HG03108 (cell line): ENCODE results near the gene MYBPH.

Experiments
- ATAC-seq: cut with Tn5 transposase; IDR thresholded peaks from one replicate; pipeline ENCODE4 v1.9.1; 2021; ENCODE audit warnings: moderate library complexity; ENCODE audit not compliant: unreplicated experiment

The MYBPH gene

DNA sequence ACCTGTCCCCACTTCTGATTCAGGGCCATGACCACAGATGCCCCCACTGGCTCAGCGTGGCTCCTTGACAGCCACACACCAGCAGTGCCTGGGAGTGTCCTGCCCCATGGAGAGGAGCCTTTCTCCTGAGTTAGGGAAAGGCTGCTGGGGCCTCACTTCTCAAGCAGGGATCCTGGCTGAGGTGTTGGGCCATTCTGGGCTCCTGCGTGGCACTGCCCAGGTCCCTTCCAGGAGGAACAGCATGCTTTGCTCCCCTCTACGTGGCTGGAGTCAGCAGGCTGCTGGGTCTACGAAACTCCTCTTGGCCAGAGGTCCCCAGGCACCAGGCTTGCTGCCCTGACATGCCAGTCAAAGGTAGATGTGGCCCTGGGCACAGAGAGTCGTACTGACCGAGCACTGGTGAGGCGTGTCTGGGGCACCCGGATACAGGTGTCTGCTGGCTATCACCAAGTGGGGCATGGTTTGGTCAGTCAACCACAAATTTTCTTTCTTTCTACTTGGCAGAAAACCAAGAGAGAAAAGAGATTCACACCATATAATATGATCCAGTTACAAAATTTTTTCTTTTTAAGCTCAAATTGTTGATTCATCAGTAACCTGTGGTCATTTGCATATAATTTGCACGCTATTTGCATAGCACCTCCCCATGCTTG lies 44.0 kb downstream of the MYBPH start:
- ATAC-seq = no peak

DNA sequence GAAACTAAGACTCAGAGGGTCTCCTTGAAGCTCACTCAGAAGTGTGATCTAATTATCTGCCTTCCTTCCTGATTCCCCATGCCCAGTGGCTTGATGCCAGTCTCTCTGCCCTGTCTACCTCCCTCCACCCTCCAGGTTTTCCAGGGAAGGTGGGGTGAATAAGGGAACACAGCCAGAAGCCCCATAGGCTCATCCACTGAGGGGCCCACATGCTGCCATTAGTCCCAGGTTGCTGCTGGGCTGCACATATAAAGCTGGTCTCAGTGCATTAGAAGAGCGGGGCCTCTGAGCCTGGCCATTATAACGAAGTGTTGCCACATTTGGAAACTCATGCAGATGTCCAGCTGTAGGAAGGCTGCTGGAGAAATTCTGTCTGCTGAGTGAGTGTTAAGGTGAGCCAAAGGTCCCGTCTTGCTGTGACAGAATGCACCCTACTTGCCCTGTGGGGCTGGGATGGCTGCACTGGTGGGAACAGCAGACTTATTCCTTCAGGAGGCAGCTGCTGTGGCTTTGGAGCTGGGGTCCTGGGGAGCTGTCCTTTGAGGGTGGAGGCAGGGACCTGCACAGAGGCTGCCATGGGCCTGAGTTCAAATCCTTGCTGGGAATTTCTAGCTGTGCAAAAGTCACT lies 45.2 kb downstream of the MYBPH start:
- ATAC-seq = no peak

DNA sequence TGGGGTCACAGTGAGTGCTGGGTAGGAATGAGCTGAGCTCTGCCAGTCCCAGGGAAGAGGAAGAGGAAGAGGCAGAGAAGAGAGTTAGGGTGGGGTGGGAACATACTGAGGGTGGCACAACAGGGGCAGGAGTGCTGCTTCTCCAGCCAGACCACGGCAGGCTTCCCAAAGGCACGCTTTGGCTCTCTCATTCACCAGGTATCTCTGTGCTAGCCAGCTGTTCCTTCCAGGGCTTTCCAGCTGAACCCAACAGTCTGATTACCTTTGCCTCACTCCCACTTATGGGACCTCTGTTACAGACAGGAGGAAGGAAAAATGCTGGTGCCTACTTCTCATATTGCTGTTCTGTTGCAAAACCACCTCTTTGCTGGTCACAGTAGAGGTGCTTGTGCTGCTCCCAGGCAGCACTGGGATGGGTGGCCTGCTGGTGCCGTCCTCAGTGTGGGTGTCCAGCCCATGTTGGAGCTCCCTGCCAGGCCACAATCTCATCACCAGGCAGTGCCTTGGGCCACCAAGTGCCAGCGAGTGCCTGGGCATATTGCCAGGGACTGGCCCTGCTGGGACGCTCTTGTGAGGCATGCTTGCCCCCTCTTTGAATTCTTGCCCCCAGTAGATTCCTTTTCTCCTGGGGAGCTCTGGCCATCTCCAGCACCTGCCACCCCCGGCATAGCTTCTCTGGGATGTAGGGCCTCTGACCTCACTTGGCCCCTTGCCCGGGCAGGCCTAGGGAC lies 46.0 kb downstream of the MYBPH start:
- ATAC-seq = no peak

DNA sequence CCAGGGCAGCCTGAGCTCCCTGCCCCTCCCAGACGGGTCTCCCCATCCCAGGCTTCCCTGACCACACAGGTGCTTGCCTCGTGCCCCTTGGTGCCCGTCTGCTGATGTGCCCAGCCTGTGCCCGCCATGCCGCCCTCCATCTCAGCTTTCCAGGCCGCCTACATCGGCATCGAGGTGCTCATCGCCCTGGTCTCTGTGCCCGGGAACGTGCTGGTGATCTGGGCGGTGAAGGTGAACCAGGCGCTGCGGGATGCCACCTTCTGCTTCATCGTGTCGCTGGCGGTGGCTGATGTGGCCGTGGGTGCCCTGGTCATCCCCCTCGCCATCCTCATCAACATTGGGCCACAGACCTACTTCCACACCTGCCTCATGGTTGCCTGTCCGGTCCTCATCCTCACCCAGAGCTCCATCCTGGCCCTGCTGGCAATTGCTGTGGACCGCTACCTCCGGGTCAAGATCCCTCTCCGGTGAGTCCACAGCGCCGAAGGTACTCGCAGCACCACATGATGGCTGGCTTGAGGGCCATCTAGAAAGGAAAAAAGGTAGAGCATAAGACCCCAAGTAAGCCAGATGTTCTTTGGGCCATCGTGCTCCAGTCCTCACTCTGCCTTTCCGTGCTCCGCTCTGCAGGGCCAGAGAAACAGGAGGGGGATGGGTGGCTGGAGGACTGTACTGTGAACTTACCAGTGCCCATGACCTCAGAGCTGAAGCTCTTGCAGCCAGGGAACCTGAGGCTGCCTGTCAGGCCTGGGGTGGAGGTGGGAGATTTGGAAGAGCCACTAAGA lies 46.7 kb downstream of the MYBPH start:
- ATAC-seq = no peak

DNA sequence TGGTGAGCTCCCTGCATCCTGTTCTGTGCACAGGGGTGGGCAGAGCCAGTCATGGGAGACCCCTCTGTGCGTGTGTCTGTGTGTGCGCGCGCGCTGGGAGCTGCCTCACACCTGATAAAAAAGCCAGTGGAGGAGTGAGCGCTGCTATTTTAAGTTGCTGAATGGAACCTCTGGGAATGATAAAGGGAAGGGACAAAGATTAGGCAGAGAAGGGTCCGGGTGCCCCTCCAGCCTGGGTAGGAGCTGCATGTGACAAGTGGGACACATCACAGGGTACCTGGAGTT lies 47.3 kb downstream of the MYBPH start:
- no peak for ATAC-seq

DNA sequence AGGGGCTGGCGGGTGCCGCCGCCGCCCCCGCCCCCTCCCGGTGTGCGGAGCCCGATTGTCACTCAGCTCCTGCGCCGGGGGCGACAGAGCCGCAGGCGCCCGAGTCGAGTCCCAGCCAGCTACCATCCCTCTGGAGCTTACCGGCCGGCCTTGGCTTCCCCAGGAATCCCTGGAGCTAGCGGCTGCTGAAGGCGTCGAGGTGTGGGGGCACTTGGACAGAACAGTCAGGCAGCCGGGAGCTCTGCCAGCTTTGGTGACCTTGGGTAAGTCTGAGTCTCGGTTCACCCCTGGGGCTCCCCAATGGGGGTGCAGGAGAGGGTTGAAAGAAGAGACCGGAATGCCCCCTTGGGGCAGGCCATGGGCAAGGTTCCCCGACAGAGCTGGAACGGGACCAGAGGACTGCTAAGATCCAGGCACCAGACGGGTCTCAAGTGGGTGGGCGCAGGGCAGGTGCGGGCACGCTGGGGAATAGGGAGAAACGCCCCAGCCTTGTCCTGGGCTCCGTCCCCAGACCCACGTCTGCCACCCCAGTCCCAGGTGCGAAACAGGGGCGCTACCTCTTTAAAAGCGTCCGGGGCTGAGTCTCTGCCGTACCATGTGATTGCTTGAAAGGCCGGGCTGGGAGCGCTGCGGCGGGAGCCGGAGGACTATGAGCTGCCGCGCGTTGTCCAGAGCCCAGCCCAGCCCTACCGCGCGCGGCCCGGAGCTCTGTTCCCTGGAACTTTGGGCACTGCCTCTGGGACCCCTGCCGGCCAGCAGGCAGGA lies 47.8 kb downstream of the MYBPH start, which contains the start of gene ADORA1:
Gene ADORA1 (plus strand): TSS at position 61 of the 765 bp plus-strand sequence. CDS start 1,116 bp downstream, outside the sequence.
- no peak for ATAC-seq

DNA sequence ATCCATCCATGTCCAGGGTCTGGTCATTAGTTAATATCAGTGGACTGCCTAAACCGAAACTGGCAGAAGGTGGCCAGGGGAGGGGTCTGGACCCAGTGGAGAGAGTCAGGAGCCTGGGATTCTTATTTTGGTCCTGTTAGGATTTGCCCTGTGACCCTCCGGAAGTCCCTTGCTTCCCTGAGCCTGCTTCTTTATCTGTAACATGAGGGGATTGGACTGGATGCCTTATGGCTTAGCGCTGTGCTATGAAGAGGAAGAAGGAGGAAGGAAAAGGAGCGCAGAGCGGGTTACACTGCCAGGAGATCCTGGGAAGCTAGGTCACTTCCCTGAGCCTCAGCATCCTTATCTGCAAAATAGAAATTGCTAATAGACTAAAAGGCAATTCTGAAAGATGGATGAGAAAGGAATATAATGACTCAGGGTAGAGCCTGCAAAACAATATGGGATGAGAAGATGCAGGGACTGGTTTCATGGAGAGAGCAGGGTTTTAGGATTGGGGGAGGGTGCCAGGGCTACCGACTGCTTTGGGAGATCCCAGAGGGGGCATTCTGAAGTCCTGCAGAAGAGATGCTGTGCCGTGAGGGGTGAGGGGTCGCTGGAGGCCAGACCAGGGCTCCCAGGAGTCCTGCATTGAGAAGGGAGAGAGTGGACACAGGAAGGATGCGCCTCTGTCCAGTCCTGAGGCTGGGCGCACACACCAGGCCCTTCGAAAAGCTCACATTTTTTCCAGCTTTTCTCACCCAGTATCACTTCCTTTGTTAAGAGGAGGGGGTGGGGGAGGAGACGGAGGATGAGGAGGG lies 48.6 kb downstream of the MYBPH start:
- ATAC-seq = no peak

DNA sequence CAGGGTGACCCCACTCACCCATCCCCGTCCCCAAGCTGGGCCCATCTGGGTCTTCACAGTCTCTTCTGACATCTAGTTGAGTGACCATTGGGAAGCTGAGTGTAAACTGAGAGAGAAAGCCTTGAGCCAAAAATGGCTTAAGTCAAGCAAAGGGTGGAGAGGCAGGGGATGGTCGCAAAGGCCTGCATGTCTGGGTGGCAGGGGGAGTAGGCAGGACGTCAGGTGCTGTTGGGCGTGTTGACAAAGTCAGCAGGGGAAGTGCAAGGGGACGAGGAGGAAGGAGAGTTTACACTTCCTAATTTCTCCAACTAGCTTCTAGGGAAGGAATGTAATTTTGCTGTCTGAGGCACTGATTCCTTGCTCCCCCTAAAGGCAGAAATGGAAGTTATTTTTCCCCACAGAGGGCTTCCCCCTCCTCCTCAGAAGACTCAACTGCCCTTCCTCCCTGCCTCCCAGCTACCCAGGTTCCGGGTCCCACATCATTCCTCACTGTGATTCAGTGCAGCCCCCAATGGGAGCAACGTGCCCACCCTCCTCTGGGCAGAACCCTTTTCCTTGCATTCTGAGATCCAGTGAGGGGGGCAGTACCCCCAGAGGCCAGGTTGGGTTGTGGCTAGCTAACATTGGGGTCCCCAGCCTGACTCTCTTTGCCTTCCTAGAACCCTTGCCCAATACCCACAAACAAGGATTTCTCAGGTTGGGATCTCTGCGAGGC lies 49.3 kb downstream of the MYBPH start:
- no peak for ATAC-seq

DNA sequence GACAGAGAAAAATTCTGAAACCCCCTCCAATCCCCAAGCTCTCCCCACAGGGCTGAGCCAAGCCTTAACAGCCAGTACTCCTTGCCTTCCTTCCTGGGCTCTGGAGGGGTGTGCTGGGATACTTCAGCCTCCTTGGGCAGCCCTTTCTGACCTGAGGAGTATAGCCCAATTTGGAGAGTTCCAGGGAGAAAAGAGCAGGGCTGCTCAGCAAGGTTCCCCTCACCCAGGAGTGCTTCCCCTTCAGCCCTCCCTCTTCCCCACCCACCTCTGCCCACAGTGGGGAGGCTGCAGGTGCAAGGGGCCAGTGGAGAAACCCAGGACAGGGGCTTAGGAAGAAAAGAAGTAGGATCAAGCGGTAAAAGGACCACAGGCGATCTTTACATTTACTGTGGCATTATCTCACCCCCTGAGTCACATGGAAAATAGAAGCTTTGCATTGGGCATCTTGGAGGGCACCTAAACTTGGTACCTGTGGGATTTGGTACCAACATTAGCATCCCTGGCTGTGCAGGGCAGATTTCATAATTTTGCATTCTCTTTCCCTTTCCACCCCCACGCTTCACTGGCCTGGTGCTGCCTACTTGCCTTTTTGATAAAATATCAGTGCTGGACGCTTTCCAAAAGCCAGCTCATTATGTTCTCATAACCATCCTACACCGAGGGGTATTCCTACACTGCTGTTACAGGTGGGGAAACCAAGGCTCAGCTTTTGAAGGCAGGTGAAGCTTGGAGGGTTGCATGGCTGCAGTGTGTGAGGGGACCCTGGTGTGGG lies 50.9 kb downstream of the MYBPH start:
- ATAC-seq = no peak

DNA sequence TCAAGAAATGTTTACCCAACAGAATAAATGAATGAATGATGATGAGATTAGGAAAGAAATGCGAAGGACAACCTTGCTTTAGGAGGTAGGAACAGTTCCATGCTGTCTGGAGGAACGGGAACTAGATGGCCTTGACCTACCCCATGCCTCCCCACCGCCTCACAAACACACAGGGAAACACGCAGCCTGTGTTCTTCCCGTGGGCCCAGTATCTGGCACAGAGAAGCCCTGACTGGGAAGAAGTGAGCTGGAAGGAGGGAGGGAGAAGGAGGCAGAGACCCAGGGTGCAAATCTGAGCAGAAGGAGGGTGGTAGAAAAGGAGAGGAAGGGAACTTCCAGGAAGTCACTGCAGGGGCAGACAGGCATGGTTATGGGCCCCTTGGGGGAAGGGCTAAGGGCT lies 51.6 kb downstream of the MYBPH start:
- no peak for ATAC-seq

DNA sequence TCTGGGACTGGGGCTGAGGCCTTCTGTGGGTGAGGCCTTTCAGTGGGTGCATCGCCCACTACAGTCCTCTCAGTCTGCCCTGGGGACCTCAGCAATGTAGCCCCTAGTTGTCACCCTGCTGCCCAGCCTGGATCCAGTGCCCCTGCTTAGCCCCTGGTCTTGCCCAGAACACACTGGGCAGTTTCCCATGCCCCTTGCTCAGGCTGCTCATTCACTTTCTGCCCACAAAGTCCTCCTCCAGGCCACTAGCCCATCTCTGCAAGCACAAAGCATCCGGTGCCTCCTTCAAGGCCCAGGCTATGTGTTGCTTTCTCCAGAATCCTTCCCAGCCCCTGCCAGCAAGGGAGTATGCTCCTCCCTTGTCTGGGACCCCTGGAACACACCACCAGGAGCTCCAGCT lies 53.5 kb downstream of the MYBPH start:
- no peak for ATAC-seq

DNA sequence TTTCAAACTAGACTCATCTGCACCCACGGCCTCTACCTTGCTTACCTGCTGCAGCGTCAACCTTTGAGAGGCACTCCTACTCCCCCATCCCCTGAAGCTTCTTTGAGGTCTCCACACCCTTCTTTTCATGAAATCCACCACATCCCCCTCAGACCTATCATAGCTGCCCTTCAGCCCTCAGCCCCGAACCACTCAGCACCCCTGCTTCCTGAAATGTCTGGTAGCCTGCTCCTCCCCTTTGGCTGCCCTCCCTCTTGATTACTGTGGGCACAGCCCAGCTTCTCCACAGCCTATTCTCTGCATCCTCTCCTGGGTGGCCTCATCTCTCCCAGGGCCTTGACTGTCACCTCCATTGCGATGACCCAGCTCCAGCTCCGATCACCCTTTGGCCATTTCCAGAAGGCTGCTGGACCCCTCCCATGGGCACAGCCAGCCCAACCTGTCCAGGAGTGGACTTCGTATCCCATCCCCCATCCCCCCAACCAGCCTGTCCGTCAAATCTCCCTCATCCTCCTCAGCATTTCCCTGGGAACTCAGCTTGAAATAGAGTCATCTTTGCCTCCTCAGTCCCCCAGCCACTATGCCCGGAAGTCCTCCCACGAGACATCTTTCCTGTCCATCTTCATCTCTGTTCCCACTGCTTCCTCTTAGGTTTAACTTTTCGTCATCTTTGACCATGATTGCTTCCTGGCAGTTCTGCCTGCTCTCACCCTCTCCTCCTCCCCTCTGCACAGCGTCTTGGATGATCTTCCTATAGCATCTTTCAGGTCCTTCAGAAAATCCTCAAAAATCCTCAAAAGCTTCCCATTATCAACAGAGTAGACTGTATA lies 54.2 kb downstream of the MYBPH start:
- no peak for ATAC-seq

DNA sequence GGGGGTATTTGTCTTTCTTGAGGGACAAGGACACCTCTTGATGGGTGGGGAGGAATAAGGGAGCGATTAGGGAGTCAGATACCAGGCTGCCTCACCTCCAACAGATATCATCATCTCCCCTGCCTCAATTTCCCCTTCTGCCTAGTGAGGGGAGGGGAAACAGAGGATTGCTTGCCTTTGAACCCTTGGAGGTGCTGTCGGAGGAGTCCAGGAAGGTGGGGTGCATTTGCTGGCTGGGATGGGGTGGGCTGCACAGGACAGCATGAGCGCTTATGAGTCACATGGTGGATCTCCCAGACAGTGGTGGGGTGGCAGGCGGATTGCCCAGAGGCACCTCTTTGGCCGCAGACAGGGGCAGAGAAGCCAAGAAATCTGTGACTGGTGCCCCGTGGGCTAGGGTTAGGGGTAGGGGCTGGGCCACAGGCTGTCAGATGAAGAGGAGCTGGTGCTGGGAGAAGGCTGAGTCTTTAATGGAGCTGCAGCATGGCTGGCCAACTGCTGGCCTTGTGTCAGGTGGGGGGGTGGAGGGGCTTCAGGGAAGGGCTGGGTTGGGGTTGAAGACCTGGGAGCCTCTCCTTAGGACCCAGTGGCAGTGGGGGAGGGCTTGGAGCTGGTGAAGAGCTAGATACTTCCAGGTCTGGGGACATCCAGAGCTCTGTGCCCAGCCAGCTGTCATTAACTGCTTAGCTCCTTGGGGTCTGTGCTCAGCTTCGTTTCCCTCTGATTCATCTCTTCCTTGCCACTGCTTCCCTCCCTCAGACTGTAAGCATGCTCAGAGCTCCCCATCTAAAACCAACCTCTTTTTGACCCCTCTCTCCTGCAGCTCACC lies 55.1 kb downstream of the MYBPH start:
- ATAC-seq = no peak
